HEK293T (cell line): ENCODE data around the gene B4GALT7.

Experiments used
- CTCF ChIA-PET: fragments of 350-600 bp; formaldehyde crosslinking; extraction: SDS; loops from one replicate; lab custom pipeline; 2021; ENCODE audit warnings: antibody characterized with exemption, inconsistent platforms; lab: Yijun Ruan, JAX
- POLR2A ChIA-PET: fragments of 350-600 bp; formaldehyde crosslinking; extraction: SDS; loops from one replicate; lab custom pipeline; 2020; ENCODE audit warnings: antibody characterized with exemption, inconsistent platforms; lab: Yijun Ruan, JAX
- DNase-seq: peaks from one replicate; pipeline ENCODE4 v3.0.0; 2012; ENCODE audit warnings: mixed read lengths; ENCODE audit errors: extremely low spot score
- ARNT ChIP-seq: fragments of 450-650 bp; IDR thresholded peaks from 2 replicates; pipeline ENCODE4 v1.6.1; 2017; ENCODE audit warnings: mild to moderate bottlenecking
- BHLHE40 ChIP-seq: fragments of 450-650 bp; IDR thresholded peaks from 2 replicates; pipeline ENCODE4 v1.6.1; 2016; ENCODE audit warnings: mild to moderate bottlenecking, moderate library complexity, borderline replicate concordance
- CTBP1 ChIP-seq: fragments of 450-650 bp; IDR thresholded peaks from 2 replicates; pipeline ENCODE4 v1.6.1; 2016; ENCODE audit warnings: borderline replicate concordance
- ELF4 ChIP-seq: fragments of 450-650 bp; IDR thresholded peaks from 2 replicates; pipeline ENCODE4 v1.6.1; 2017; ENCODE audit warnings: antibody characterized with exemption
- FOXA1 ChIP-seq: fragments of 450-650 bp; IDR thresholded peaks from 2 replicates; pipeline ENCODE4 v1.6.1; 2016; ENCODE audit warnings: mild to moderate bottlenecking
- FOXK2 ChIP-seq: fragments of 450-650 bp; IDR thresholded peaks from 2 replicates; pipeline ENCODE4 v1.6.1; 2016; ENCODE audit warnings: mild to moderate bottlenecking
- FOXM1 ChIP-seq: fragments of 450-650 bp; IDR thresholded peaks from 2 replicates; pipeline ENCODE4 v1.6.1; 2017; ENCODE audit warnings: mild to moderate bottlenecking, borderline replicate concordance
- HDGF ChIP-seq: fragments of 450-650 bp; IDR thresholded peaks from 2 replicates; pipeline ENCODE4 v1.6.1; 2017; ENCODE audit warnings: antibody characterized with exemption, borderline replicate concordance
- L3MBTL2 ChIP-seq: fragments of 450-650 bp; conservative IDR thresholded peaks from 2 replicates; pipeline ENCODE4 v1.6.1; 2016; ENCODE audit warnings: mild to moderate bottlenecking
- LEF1 ChIP-seq: fragments of 450-650 bp; IDR thresholded peaks from 2 replicates; pipeline ENCODE4 v1.6.1; 2017; ENCODE audit warnings: mild to moderate bottlenecking, borderline replicate concordance
- NFRKB ChIP-seq: fragments of 450-650 bp; IDR thresholded peaks from 2 replicates; pipeline ENCODE4 v1.6.1; 2016; ENCODE audit warnings: mild to moderate bottlenecking, moderate library complexity
- PKNOX1 ChIP-seq: fragments of 450-650 bp; IDR thresholded peaks from 2 replicates; pipeline ENCODE4 v1.6.1; 2016
- SP1 ChIP-seq: fragments of 450-650 bp; IDR thresholded peaks from 2 replicates; pipeline ENCODE4 v1.6.1; 2017
- SUZ12 ChIP-seq: fragments of 450-650 bp; IDR thresholded peaks from 2 replicates; pipeline ENCODE4 v1.6.1; 2016; ENCODE audit warnings: mild to moderate bottlenecking
- TARDBP ChIP-seq: fragments of 450-650 bp; IDR thresholded peaks from 2 replicates; pipeline ENCODE4 v1.6.1; 2016
- ZNF384 ChIP-seq: fragments of 450-650 bp; IDR thresholded peaks from 2 replicates; pipeline ENCODE4 v1.6.1; 2016

Gene B4GALT7

GRCh38 chr5:177568326-177568725 lies 31.6 kb upstream of the B4GALT7 start:
- no peak for TF ChIP-seq SUZ12
- no peak for TF ChIP-seq TARDBP
- no peak for TF ChIP-seq FOXM1
- no peak for TF ChIP-seq BHLHE40
- no peak for TF ChIP-seq L3MBTL2
- TF ChIP-seq PKNOX1 = no peak
- no peak for TF ChIP-seq NFRKB
- POLR2A ChIA-PET = no interaction called here

GRCh38 chr5:177569894-177570293 lies 30.0 kb upstream of the B4GALT7 start:
- TF ChIP-seq PKNOX1 (no peak), SUZ12 (no peak), LEF1 (no peak), ZNF384 (no peak), FOXA1 (no peak), BHLHE40 (no peak), FOXM1 (no peak), CTBP1 (no peak), FOXK2 (no peak), TARDBP (no peak), L3MBTL2 (no peak), NFRKB (no peak), ARNT (no peak), ELF4 (no peak), HDGF (no peak), SP1 (no peak)
- POLR2A ChIA-PET = interaction anchor here (1.0 kb wide), 1 partner anchor 30 kb away, joined by 4 read pairs; the partner anchor contains the start of gene B4GALT7
- CTCF ChIA-PET = interaction anchor here (0.6 kb wide), 1 partner anchor 29 kb away, joined by 3 read pairs; no protein-coding TSS in a partner anchor
- DNase-seq = no peak

More at GRCh38 chr5:177568326-177568725, 31.6 kb upstream of the B4GALT7 start:
- CTCF ChIA-PET = no interaction called here
- no peak for DNase-seq

GRCh38 chr5:177575488-177575887 lies 24.4 kb upstream of the B4GALT7 start:
- TF ChIP-seq NFRKB = no peak
- no peak for TF ChIP-seq CTBP1
- no peak for TF ChIP-seq FOXA1
- no peak for TF ChIP-seq HDGF
- TF ChIP-seq FOXM1 = no peak
- no peak for TF ChIP-seq ARNT
- TF ChIP-seq ELF4 = no peak
- no peak for TF ChIP-seq FOXK2
- no peak for TF ChIP-seq PKNOX1
- no peak for TF ChIP-seq LEF1
- TF ChIP-seq ZNF384 = no peak
- no peak for TF ChIP-seq SP1
- no peak for TF ChIP-seq SUZ12
- no peak for TF ChIP-seq TARDBP
- TF ChIP-seq BHLHE40 = no peak
- ChIA-PET POLR2A (no interaction called here), CTCF (interaction anchor here (1.2 to 1.3 kb wide), 2 partner anchors 11 to 33 kb away, joined by 3 to 4 read pairs; no protein-coding TSS in a partner anchor)
- DNase-seq = no peak

GRCh38 chr5:177576169-177576568 lies 23.8 kb upstream of the B4GALT7 start:
- DNase-seq = no peak
- CTCF ChIA-PET = interaction anchor here (1.2 to 1.3 kb wide), 2 partner anchors 10 to 32 kb away, joined by 3 to 4 read pairs; no protein-coding TSS in a partner anchor
- TF ChIP-seq TARDBP (no peak), ZNF384 (no peak), PKNOX1 (no peak), HDGF (no peak), SP1 (no peak), CTBP1 (no peak), ARNT (no peak), SUZ12 (no peak), BHLHE40 (no peak), FOXA1 (no peak), NFRKB (no peak), ELF4 (no peak)
- POLR2A ChIA-PET = no interaction called here

GRCh38 chr5:177578316-177578715 lies 21.6 kb upstream of the B4GALT7 start:
- CTCF ChIA-PET = interaction anchor here (1.2 kb wide), 1 partner anchor 9 kb away, joined by 3 read pairs; no protein-coding TSS in a partner anchor
- DNase-seq = no peak
- TF ChIP-seq ELF4 (no peak), LEF1 (no peak), NFRKB (no peak), BHLHE40 (no peak), SP1 (no peak), ZNF384 (no peak), HDGF (no peak), FOXK2 (no peak)
- POLR2A ChIA-PET = interaction anchor here (0.6 kb wide), 1 partner anchor 14 kb away, joined by 3 read pairs; the partner anchor contains the start of gene TMED9
